Suprapubic skin (tissue), 4 donors: ENCODE measurements around the gene APOOL.

Experiments
- CTCF ChIP-seq, 2 donors: fragments of 200-600 bp in 1 of 2; fragments of 450-650 bp in 1 of 2; sonication (generic) in 1 of 2; IDR thresholded peaks; one replicate each; pipeline ENCODE4 v1.5.1; 2016 to 2019; ENCODE audit warnings: antibody characterized with exemption in 2 of 2, mild to moderate bottlenecking in 1 of 2, moderate library complexity in 1 of 2
- POLR2A ChIP-seq, 2 donors: fragments of 450-650 bp; IDR thresholded peaks; one replicate each; pipeline ENCODE4 v1.6.1; 2017; ENCODE audit warnings: antibody characterized with exemption in 2 of 2, mild to moderate bottlenecking in 2 of 2, moderate library complexity in 2 of 2
- POLR2AphosphoS5 ChIP-seq, 3 donors: sonication (generic); formaldehyde crosslinking; IDR thresholded peaks; one replicate each; pipeline ENCODE4 v1.6.1; 2017; ENCODE audit warnings: antibody characterized with exemption in 3 of 3

- TF ChIP-seq CTCF (IDR thresholded peaks at IDR 0.05), result no peak
- TF ChIP-seq POLR2A (IDR thresholded peaks at IDR 0.05), result no peak
- no peak for TF ChIP-seq POLR2AphosphoS5 (IDR thresholded peaks at IDR 0.05)
Measured at GRCh38 chrX:85139422-85139821, 135.7 kb downstream of the APOOL start.
